NCI-H1105 treated with DMSO at 0.1 percent for 48 hours (cell line): ENCODE measurements around the gene LIPE.

Experiments used
- DNase-seq: peaks from one replicate; lab custom pipeline; 2025; lab: John Stamatoyannopoulos, UW

LIPE gene

DNA sequence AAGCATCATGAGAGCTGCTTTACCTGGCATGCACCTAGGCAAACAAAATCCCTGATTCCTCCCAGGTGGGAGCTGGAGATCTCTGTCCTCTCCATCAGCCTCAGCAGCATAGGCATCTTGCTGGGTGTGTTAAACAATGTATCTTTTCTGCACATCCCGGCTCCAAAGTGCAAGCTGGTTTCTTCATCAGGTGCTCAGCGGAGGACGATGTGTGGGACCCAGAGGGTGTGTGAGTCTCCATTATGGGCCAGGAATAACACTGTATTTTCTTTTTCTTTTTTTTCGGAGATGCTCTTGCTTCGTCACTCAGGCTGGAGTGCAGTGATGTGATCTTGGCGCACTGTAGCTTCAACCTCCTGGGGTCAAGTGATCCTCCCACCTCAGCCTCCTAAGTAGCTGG lies 47.0 kb downstream of the LIPE start:
- no peak for DNase-seq

DNA sequence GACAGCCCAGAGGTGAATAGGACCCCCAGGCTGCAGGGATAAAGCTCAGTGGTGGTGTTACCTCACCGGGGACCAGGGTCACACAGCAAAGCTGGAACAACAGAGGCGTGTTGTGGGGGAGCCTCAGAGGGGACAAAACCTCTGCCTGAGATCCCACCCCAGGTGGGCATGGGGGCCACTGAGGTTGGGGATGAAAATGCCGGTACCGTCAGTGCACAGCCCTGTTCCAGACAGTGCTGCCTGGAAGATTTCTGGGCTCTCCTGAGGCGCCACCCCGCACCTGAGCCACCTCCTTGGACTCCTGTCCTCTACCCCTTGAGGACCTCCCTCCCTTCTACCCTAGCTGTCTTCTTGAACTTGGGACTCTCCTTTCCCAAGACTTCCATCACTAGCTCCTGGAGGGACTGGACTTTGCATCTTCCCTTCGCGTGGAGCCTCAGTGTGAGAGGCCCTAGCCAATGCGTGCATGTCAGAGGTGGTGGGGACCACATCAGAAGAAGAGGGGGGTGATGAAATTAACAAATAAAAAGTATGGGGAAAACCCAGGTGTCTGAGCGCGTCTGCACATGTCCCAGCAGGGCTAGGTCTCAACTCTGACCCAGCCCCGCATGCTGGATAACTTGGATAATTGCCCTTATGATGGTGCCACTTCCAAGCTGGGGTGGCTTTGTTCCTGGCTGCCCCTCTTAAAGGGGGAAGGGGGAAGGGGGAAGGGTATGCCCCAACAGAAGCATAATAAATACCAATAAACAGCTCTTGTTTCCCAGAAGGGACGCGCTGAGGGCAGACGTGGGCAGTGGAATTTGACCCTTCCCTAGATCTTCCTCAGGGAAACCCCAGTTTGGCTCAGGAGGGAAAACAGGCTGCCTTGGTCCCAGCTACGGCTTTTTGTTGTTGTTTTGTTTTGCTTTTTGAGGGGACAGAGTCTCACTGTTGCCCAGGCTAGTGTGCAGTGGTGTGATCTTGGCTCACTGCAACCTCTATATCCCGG lies 48.7 kb downstream of the LIPE start:
- no peak for DNase-seq

DNA sequence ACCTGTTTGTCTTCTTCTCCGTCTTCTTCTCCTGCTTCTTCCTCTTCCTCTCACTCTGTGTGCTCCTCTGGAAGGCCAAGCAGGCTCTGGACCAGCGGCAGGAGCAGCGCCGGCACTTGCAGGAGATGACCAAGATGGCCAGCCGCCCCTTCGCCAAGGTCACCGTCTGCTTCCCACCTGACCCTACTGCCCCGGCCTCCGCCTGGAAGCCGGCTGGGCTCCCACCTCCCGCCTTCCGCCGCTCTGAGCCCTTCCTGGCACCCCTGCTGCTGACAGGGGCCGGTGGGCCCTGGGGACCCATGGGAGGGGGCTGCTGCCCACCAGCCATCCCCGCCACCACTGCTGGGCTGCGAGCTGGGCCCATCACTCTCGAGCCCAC lies 51.0 kb downstream of the LIPE start:
- DNase-seq = no peak

DNA sequence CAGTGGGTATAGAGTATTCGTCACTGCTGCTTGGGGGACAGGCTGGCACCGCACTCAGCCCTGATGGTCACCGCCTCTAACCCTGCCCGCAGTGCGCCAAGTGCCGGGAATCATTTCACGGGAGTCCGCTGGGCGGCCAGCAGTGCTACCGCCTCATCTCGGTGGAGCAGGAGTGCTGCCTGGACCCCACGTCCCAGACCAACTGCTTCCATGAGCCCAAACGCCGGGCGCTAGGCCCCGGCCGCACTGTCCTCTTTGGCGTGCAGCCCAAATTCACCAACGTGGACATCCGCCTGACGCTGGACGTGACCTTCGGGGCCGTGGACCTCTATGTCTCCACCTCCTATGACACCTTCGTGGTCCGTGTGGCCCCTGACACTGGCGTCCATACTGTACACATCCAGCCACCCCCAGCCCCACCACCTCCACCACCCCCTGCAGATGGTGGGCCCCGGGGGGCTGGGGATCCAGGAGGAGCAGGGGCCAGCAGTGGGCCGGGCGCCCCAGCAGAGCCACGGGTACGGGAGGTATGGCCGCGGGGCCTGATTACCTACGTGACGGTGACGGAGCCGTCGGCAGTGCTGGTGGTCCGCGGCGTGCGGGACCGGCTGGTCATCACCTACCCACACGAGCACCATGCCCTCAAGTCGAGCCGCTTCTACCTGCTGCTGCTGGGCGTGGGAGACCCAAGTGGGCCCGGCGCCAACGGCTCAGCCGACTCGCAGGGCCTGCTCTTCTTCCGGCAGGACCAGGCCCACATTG lies 51.6 kb downstream of the LIPE start:
- DNase-seq = no peak

DNA sequence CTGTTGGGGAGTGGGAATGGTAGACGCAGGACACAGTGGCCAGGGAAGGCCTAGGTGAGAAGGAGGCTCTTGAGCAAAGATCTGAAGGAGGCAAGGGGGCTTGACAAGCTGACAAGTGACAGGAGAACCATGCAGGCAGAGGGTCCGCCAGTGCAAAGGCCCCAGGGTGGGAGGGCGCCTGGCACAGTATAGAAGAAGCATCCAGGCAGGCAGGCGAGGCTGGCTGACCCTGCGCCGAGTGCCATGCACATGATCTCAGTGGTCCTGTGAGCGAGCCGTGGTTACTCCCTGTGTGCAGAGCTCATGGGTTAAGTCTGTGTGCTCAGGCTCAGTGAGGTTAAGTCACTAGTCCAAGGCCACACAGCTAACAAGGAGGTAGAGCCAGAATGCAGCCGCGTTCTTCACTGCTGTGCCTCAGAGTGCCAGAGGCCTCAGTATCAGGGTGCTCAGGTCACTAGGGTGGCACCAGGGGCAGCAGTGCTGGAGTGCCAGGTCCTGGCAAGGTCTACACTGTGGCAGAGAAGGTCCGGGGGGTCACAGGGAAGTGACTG lies 52.3 kb downstream of the LIPE start:
- no peak for DNase-seq

DNA sequence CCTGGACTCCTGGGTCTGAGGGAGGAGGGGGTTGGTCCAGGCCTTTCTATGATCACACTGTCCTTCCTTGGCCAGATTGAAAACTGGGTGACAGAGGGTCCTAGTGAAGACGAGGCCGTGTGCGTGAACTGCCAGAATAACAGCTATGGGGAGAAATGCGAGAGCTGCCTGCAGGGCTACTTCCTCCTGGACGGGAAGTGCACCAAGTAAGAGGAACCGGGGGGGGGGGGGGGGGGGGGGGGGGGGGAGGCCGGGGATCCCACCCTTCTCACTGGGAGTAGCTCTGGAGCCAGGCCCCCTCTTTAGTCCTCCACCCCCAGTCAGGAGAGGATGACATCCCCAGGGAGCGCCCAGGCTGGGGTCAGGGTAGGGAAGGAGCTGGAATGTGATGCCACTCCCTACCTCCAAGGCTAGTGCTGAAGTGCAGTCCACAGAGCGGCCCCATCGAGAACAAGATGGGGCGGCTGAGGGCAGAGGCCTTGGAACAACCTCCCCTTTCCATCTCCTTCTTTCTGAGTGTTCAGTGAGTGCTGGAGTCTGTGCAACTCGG lies 56.5 kb downstream of the LIPE start:
- DNase-seq = no peak

DNA sequence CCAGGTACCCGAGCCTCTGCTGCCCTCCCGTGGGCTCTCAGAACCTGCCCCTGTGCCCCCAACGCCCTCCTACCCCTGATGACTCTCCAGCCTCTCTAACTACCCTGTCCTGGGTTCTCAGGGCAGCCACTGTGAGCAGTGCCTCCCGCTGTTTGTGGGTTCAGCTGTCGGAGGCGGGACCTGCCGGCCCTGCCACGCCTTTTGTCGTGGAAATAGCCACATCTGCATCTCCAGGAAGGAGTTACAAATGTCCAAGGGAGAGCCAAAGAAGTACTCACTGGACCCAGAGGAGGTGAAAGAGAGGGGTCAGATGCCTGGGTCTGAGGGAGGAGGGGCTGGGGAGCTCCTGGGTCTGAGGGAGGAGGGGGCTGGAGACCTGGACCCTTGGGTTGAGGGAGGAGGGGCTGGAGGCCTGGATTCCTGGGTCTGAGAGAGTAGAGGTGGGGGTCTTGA lies 57.1 kb downstream of the LIPE start:
- DNase-seq = no peak

DNA sequence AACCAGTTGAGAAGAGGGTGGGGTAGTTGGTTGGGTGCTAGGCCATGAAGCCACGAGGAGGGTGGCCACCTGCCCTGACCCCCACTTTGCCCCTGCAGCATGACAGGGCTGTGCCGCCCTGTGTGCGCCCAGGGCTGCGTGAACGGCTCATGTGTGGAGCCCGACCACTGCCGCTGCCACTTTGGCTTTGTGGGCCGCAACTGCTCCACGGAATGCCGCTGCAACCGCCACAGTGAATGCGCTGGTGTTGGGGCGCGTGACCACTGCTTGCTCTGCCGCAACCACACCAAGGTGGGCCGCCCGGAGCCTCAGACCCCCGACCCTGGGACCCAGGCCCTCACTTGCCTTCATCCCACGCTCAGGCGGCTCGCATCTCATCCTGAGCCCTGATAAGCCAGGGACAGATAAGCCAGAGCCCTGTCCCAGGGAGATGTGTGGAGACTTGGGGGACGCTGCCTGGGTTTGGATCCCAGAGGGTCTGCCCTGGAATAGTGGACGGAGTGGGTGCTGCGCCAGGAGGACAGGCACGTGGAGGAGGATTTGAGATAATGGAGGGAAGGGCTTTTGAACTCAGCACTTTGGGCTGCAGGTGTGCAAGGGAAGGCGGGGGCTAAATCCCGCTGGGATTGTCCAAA lies 57.6 kb downstream of the LIPE start:
- no peak for DNase-seq

DNA sequence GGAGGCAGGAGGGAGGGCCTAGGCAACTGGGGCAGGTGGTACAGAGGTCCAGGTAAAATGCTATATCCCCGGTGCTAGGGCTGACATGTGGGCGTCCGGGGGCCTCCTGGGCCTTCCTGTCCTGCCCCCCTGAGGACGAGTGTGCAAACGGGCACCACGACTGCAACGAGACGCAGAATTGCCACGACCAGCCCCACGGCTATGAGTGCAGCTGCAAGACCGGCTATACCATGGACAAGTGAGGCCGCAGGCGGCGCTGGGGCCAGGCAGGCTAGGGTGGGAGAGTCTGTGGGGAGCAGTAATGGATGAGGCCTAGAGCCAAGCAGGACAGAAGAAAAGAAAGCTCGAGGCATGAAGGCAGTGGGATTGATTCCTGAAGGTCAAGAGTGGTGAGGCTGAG lies 58.4 kb downstream of the LIPE start:
- DNase-seq = no peak

DNA sequence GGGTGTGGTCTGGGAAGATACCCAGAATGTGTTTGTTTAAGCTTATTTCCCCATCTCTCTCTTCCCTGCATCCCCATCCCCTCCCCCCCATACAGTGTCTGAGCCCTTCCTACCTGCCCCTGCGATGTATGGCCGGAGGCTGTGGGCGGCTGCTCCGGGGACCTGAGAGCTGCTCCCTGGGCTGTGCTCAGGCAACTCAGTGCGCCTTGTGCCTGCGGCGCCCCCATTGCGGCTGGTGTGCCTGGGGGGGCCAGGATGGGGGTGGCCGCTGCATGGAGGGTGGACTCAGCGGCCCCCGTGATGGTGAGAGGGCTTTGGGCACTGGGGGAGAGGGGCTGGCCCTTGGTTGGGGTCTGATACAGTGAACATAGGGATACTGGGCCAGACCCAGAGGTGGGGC lies 58.8 kb downstream of the LIPE start:
- DNase-seq = no peak

DNA sequence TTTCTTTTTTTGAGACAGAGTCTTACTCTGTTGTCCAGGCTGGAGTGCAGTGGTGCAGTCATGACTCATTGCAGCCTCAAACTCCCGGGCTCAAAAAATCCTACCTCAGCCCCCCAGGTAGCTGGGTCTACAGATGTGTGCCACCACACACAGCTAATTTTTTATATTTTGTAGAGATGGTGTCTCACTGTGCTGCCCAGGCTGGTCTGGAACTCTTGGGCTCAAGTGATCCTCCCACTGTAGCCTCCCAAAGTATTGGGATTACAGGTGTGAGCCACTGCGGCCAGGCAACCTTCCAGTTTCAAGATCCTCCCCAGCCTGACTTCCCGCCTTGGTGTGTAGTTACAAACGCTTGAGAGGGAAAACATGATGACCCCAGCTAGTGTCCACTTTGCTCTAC lies 59.3 kb downstream of the LIPE start:
- DNase-seq = no peak

DNA sequence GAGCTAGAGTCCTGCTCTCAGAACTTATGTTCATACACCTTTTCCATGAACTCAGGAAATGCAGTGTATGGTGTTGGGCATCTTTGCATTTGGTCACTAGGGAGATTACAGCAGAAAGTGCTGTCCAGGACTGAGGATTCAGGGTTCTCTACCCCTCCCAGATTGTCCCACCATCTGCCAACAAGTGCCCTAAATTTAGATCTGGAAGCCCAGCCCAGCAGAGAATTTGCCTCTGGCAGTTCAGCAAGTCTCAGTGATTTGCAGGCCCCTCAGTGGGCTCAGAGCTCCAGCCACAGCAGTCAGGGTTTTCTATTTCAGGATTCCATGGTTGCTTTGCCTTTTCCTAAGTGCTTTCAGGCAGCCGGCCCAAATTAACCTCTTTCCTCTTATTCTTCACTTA lies 60.5 kb downstream of the LIPE start:
- no peak for DNase-seq

DNA sequence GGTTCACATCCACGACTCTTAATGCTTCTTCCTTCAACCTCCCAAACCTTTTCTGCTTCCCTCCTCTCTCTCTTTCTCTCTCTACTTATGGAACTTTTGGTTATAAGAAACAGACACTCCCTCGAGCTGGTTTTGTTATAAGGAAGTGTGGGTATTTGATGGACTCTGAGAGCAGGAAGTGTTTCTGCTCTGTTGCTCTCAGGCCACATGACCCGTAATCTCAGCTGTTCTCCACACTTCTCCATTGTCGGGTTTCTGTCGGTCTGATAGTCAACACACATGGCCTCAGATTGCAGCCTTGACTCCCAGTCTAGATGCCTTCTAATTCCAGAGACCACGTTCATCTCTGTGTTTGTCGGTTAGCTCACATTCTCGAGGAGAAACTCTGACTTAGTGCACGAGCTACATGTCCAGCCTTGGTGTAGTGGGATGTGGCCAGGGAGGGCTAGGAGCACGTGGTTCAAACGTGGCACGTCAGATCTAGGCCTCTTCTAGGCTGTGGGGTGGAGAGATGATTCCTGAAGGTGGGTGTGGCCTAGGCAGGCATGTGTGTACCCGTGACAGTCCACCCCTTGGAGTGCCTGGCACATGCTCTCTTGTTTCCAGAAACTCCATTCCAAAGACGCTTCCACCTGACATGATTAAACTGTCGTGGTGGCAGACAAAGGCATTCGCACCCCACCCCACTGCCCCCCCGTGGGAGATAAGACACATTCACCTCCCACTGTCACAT lies 63.4 kb downstream of the LIPE start:
- no peak for DNase-seq

DNA sequence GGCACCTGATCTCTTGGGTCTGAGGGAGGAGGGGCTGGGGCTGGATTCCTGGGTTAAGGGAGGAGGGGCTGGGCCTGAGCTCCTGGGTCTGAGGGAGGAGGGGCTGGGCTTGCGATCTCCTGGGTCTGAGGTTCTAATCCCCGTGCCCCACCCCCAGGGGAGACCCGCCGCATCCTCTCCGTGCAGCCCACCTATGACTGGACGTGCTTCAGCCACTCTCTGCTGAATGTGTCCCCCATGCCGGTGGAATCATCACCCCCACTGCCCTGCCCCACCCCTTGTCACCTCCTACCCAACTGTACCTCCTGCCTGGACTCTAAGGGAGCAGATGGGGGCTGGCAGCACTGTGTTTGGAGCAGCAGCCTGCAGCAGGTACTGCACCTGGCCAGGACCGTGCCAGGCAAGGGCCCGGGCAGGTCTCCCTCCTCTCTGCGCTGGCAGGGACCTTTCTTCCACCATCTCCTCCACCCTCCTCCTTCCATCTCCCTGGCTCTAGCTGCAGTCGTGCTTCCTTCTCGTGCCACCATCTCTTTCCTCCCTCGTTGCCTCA lies 64.2 kb downstream of the LIPE start:
- no peak for DNase-seq

DNA sequence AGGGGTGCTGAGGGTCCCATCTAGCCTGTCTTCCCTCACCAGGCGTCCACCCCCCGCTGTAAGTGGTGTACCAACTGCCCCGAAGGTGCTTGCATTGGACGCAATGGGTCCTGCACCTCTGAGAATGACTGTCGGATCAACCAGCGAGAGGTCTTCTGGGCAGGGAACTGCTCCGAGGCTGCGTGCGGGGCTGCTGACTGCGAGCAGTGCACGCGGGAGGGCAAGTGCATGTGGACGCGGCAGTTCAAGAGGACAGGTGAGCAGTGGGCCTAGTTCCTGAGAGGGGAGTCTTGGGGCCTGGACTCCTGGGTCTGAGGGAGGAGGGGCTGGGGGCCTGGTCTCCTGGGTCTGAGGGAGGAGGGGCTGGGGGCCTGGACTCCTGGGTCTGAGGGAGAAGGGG lies 64.8 kb downstream of the LIPE start:
- DNase-seq = no peak

DNA sequence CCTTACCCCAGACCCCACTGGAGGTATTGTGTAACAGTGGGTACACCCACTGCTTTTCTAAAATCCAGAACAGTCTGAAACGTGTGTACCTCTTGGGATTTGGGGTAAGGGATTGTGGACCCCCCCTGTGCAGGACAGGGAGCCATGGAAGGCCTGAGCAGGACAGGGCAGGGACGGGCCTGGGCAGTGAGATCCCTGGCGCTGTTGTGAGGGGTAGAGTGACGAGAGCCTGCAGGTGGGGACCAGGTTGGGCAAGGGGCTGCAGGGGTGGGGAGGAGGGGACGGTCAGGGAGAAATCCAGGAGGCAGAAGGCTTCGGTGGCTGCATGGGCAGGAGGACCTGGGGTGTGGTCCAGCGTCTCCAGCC lies 65.7 kb downstream of the LIPE start:
- DNase-seq = no peak

DNA sequence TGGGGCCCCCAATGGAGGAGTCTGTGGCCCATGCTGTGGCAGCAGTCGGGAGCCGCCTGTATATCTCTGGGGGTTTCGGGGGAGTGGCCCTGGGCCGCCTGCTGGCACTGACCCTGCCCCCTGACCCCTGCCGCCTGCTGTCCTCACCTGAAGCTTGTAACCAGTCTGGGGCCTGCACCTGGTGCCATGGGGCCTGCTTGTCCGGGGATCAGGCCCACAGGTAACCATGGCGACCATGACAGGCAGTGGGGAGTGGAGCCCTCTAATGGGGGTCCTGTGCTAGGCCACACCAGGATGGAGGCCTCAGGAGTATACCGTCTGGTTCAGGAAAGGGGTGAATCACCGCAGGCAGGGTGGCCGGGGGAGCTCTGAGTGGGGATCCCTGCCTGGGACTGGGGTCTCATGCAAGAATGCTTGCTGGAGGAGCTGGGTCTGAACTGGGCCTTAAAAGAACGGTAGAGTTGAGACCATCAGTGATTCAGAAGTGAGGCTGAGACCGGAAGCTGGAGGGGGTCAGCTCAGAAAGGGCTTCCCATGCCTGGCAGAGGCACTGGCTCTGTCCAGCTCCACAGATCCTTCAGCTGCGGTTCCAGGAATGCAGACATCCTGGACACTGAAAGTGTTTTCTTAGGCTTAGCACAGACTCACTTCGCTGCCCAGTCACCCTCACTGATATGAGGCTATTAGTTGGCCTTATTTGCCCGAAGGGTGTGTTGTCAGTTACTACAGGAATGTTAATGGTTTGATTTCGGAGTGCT lies 66.2 kb downstream of the LIPE start:
- no peak for DNase-seq

DNA sequence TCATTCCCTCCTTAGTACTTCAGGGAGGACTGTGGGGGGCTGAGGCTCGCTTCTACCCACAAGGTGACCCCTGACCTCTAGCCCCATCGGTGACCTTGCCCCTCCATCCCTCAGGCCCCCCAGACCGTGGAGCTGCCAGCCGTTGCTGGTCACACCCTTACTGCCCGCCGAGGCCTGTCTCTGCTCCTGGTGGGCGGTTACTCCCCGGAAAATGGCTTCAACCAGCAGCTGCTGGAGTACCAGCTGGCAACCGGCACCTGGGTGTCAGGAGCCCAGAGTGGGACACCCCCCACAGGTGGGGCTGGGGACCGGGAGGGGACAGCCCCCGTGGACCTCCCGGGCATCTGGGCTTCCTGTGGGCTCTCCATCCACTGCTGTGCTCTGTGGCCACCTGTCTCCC lies 69.9 kb downstream of the LIPE start:
- no peak for DNase-seq

DNA sequence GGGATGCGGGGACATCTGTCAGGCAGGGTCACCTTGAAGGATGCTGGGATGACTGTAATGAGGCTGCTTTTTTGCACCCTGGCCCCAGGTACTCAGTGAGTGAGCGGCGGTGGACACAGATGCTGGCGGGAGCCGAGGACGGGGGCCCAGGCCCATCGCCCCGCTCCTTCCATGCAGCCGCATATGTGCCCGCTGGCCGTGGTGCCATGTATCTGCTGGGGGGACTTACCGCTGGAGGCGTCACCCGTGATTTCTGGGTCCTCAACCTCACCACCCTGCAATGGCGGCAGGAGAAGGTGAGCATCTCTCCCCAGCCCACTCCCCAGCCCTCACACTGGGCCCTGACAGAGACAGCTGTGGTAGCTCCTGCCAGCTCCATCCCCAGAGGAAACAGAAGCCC lies 70.5 kb downstream of the LIPE start:
- no peak for DNase-seq

DNA sequence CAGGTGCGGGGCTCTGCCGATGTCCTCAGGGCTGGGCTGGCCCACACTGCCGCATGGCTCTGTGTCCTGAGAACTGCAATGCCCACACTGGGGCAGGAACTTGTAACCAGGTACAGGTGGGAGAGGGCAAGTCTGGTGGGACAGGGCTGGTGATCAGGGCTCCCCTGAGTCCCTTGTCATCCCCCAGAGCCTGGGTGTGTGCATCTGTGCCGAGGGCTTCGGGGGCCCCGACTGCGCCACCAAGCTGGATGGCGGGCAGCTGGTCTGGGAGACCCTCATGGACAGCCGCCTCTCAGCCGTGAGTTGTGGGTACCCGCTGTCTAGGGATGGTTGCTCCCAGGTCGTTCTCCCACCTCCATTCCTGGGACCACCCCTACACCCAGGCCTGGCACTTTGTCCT lies 71.3 kb downstream of the LIPE start:
- DNase-seq = no peak
